CD4-positive, alpha-beta T cell (primary cell): ENCODE measurements around the gene RRP8. TPM values are rescaled to one million over a fixed set of nuclear protein-coding genes. Genes with fewer than 3 reads are reported as not detected.

Experiments
- ATAC-seq: fragments of 200-7000 bp; cut with Tn5 transposase; one replicate; pipeline ENCODE4 v1.10.0; 2022; ENCODE audit warnings: mild to moderate bottlenecking; ENCODE audit not compliant: poor library complexity
- CTCF ChIA-PET: fragments of 350-600 bp; sonication (Branson Sonifier 250); formaldehyde crosslinking; loops from one replicate; lab custom pipeline; 2021; ENCODE audit warnings: antibody characterized with exemption, inconsistent platforms; lab: Charles Lee
- POLR2A ChIA-PET: fragments of 350-600 bp; sonication (Branson Sonifier 250); formaldehyde crosslinking; loops from one replicate; lab custom pipeline; 2021; ENCODE audit warnings: antibody characterized with exemption, inconsistent platforms; lab: Charles Lee
- DNase-seq, 14 experiments: peaks; one replicate each; pipeline ENCODE4 v3.0.0-alpha.2; 2013 to 2020; ENCODE audit warnings: mixed read lengths in 2 of 14
- H3K27ac ChIP-seq, 2 donors: one replicate each; pipeline versions ENCODE4 v1.5.1 to v1.7.0; 2013; ENCODE audit warnings: low read length in 2 of 2, low read depth in 1 of 2, mild to moderate bottlenecking in 1 of 2
- H3K27me3 ChIP-seq, 2 experiments: 1 replicate in 1 of 2; 2 replicates in 1 of 2; pipeline versions ENCODE4 v1.6.1 to v1.7.0; 2013; ENCODE audit warnings: low read length in 2 of 2, control low read depth in 1 of 2, mild to moderate bottlenecking in 1 of 2, moderate library complexity in 1 of 2; ENCODE audit not compliant: insufficient read depth in 2 of 2, control insufficient read depth in 1 of 2
- H3K36me3 ChIP-seq: one replicate; pipeline ENCODE4 v1.6.1; 2013; ENCODE audit warnings: low read length, control low read depth; ENCODE audit not compliant: insufficient read depth
- H3K4me1 ChIP-seq: one replicate; pipeline ENCODE4 v1.6.1; 2013; ENCODE audit warnings: low read length, control low read depth; ENCODE audit not compliant: insufficient read depth
- H3K4me3 ChIP-seq: one replicate; pipeline ENCODE4 v1.5.1; 2013; ENCODE audit warnings: mild to moderate bottlenecking, low read length, moderate library complexity
- H3K9me3 ChIP-seq, 2 experiments: 1 replicate in 1 of 2; 2 replicates in 1 of 2; pipeline versions ENCODE4 v1.6.1 to v1.7.0; 2013; ENCODE audit warnings: low read length in 2 of 2, mild to moderate bottlenecking in 2 of 2, control low read depth in 1 of 2, moderate library complexity in 1 of 2; ENCODE audit not compliant: control insufficient read depth in 1 of 2, insufficient read depth in 1 of 2
- H3K27ac Mint-ChIP-seq: one replicate; pipeline ENCODE4 v1.8.0; 2020; ENCODE audit warnings: mixed read lengths
- H3K27me3 Mint-ChIP-seq: one replicate; pipeline ENCODE4 v1.8.0; 2021; ENCODE audit warnings: mixed read lengths
- H3K36me3 Mint-ChIP-seq: one replicate; pipeline ENCODE4 v1.8.0; 2021; ENCODE audit warnings: low read depth, mixed read lengths
- H3K4me1 Mint-ChIP-seq: one replicate; pipeline ENCODE4 v1.8.0; 2021; ENCODE audit warnings: low read depth, mixed read lengths
- H3K4me3 Mint-ChIP-seq: one replicate; pipeline ENCODE4 v1.8.0; 2020; ENCODE audit warnings: mild to moderate bottlenecking, mixed read lengths
- H3K9me3 Mint-ChIP-seq: one replicate; pipeline ENCODE4 v1.8.0; 2020; ENCODE audit warnings: mixed read lengths
- intact Hi-C, 2 experiments: fragments of 100-400 bp; cut with DNase I in 1 of 2; cut with micrococcal nuclease in 1 of 2; formaldehyde crosslinking; loops; one replicate each; pipeline versions ENCODE4 v1.15.1 to v1.9.0; 2023 to 2025; cut with DNase I, micrococcal nuclease
- total RNA-seq, 174 experiments: library from RNA in 2 of 174; stranded (reverse) in 2 of 174; gene quantifications; one replicate each; pipeline ENCODE4 v1.2.3 and lab custom pipeline; 2021 to 2026
- TF ChIP-seq, protein P1 (sequence below): fragments of 200-600 bp; IDR thresholded peaks from one replicate; pipeline ENCODE4 v1.8.0; 2022; ENCODE audit warnings: antibody characterized with exemption, mild to moderate bottlenecking

The RRP8 gene
- total RNA-seq, 2 experiments from 2014 or later = 25.7 to 27.3 TPM

DNA sequence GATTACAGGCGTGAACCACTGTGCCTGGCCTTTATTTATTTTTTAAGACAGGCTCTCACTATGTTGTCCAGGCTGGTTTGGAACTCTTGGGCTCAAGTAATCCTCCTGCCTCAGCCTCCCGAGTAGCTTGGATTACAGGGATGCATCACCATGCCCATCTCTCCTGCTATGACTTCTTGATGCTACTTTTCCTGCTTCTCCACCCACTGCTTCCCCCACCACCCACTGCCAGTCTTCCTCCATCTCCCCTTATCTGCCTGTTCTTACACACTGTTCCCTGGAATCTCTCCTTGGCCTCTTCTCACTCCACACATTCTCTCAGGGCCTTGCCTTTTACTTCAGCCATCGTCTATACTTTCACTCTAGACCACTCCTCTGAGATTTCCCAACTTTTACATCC, 33.1 kb upstream of the RRP8 start:
- Mint-ChIP-seq H3K27me3 (no peaks in the 10 kb centered on the region), H3K4me3 (no peak overlapping the region), H3K27ac (no peak overlapping the region), H3K9me3 (no peaks in the 10 kb centered on the region), H3K36me3 (peaks cover 13% of the 10 kb centered on the region), H3K4me1 (no peaks in the 10 kb centered on the region)
- no peak overlapping the region for H3K27ac ChIP-seq
- ChIA-PET POLR2A (no interaction called here), CTCF (no interaction called here)
- H3K27me3 ChIP-seq = no peaks in the 10 kb centered on the region
- no peak for ATAC-seq
- peaks cover 4% of the 10 kb centered on the region for H3K4me1 ChIP-seq
- no peak overlapping the region for H3K4me3 ChIP-seq
- no peak for DNase-seq
- TF ChIP-seq, protein P1, sequence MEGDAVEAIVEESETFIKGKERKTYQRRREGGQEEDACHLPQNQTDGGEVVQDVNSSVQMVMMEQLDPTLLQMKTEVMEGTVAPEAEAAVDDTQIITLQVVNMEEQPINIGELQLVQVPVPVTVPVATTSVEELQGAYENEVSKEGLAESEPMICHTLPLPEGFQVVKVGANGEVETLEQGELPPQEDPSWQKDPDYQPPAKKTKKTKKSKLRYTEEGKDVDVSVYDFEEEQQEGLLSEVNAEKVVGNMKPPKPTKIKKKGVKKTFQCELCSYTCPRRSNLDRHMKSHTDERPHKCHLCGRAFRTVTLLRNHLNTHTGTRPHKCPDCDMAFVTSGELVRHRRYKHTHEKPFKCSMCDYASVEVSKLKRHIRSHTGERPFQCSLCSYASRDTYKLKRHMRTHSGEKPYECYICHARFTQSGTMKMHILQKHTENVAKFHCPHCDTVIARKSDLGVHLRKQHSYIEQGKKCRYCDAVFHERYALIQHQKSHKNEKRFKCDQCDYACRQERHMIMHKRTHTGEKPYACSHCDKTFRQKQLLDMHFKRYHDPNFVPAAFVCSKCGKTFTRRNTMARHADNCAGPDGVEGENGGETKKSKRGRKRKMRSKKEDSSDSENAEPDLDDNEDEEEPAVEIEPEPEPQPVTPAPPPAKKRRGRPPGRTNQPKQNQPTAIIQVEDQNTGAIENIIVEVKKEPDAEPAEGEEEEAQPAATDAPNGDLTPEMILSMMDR = no peak
- no peaks in the 10 kb centered on the region for H3K9me3 ChIP-seq
- intact Hi-C loops = no loop called here
- peaks cover 4% of the 10 kb centered on the region for H3K36me3 ChIP-seq

DNA sequence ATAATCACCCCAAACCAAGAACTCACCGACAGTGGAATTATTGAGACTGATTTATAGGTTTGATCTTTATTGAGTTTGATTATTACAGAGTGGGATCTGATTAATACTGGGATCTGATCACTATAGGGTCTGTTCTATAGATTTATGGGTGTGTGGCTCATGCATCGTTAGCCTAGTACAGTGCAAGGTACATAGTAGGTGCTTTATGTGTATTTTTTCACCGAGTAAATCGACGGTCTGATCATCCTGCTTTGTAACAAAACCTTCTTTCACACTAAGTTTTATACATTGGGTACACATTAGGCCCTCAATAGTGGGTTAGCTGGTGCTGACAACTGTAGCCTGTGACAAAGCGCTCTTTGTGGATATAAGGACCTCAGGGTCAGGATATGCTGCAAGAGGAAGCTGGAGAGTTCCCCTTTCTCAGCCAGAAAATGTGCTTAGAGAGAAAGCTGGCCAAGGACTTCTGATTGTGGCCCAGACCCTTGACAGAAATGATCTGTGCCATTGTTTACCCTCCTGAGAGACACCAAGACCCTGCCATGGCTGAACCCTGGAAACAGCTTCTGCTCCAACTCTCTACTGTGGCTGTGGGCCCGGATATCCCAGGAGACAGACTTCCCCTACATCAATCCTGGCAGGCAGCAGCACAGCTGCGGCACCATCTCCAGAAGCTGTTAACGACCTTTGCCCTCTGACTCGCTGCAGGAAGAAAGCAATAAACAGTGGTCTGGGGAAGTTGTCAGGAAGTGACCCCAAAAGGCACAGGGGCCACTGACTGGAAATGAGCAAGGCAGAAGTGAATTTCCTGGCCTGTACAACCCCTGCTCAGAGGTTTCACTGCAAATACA, 31.9 kb upstream of the RRP8 start:
- no peak overlapping the region for H3K27ac ChIP-seq
- H3K36me3 Mint-ChIP-seq = peaks cover 13% of the 10 kb centered on the region
- no peak overlapping the region for H3K4me3 Mint-ChIP-seq
- no peaks in the 10 kb centered on the region for H3K27me3 ChIP-seq
- H3K4me3 ChIP-seq = no peak overlapping the region
- intact Hi-C loops = no loop called here
- no peaks in the 10 kb centered on the region for H3K9me3 Mint-ChIP-seq
- ChIA-PET POLR2A (no interaction called here), CTCF (no interaction called here)
- peaks cover 4% of the 10 kb centered on the region for H3K36me3 ChIP-seq
- H3K4me1 ChIP-seq = peaks cover 4% of the 10 kb centered on the region
- DNase-seq (no peak), ATAC-seq (no peak)
- H3K27ac Mint-ChIP-seq = no peak overlapping the region
- TF ChIP-seq, protein P1 = no peak
- no peaks in the 10 kb centered on the region for H3K27me3 Mint-ChIP-seq
- H3K4me1 Mint-ChIP-seq = no peaks in the 10 kb centered on the region
- no peaks in the 10 kb centered on the region for H3K9me3 ChIP-seq

DNA sequence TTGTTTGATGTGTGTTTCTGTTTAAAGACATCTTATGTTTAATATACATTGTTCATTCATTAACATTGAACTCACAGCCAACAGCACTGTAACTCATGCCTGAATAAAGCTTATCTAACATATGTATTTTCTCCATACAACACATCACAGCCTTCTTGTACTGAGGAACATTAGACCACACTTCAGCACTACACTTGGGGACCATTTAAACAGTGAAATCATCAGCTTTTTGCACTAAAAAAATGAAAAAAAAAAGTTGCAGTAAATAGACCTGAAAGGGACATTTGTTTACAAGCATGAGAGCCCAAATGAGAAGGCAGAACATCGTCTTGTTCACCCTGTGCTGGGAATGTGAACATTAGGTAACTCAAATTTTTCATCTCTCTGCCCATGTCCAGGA, 31.1 kb upstream of the RRP8 start:
- ChIA-PET CTCF (no interaction called here), POLR2A (no interaction called here)
- H3K27me3 Mint-ChIP-seq = no peaks in the 10 kb centered on the region
- H3K27ac ChIP-seq = no peak overlapping the region
- no peak overlapping the region for H3K27ac Mint-ChIP-seq
- peaks cover 10% of the 10 kb centered on the region for H3K36me3 Mint-ChIP-seq
- DNase-seq (no peak), ATAC-seq (no peak)
- no peaks in the 10 kb centered on the region for H3K4me1 Mint-ChIP-seq
- H3K36me3 ChIP-seq = peaks cover 4% of the 10 kb centered on the region
- no peaks in the 10 kb centered on the region for H3K9me3 Mint-ChIP-seq
- H3K9me3 ChIP-seq = no peaks in the 10 kb centered on the region
- H3K27me3 ChIP-seq = no peaks in the 10 kb centered on the region
- intact Hi-C loops = no loop called here
- H3K4me3 Mint-ChIP-seq = no peak overlapping the region
- H3K4me3 ChIP-seq = no peak overlapping the region
- peaks cover 4% of the 10 kb centered on the region for H3K4me1 ChIP-seq
- TF ChIP-seq, protein P1 = no peak
